ENCODE measurements around the gene MORN1.

Gene MORN1

DNA sequence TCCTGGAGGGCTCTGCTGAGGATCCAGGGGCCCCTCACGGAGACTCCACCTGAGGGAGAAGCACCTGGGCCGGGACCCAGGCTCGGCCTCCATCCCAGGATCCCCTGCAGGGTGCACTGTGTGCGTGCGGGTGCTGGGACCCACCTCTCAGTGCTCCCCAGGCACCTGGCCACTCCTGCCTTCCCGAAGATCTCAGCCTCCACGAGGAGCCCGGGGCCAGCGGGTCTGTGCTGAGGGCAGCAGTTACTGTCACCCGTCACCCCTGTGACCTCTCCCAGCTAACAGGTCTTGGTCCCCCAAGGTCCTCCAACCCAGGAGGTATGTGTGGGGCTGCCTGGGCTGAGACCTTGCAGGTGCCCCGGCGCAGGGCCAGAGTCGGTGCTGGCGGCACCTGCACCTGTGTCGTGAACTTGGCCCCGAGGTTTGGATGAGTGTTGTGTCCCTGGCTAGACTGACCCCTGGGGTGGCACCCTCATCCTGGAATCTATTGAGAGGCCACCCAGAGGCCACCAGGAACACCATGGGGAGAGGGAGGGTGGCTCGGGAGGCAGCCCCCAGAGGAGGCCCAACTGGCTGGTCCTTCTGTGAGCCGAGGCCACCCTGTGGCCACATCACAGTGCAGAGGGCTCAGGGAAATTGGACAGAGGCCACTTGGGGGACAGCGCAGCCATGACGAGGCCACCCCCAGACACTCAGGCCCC is 17.7 kb downstream of the MORN1 start:
- Histone ChIP-seq H2AFZ (ENCODE audit: low read depth, low read length, severe bottlenecking) (no peak overlapping the region), H3F3A (ENCODE audit: insufficient read depth) (no peaks in the 10 kb centered on the region), H3K9me3 (ENCODE audit: insufficient read depth, low read length) (no peaks in the 10 kb centered on the region), H3K79me2 (ENCODE audit: insufficient read depth, low read length) (no peaks in the 10 kb centered on the region), H3K9me2 (replicated peaks; ENCODE audit: insufficient read depth, low read length) (no peaks in the 10 kb centered on the region), H3K4me3 (ENCODE audit: insufficient read depth, low read length, poor library complexity, severe bottlenecking) (no peak overlapping the region), H4K20me1 (ENCODE audit: low read depth, low read length) (no peaks in the 10 kb centered on the region), H3K9ac (ENCODE audit: low read length) (no peak overlapping the region), H3K27me3 (ENCODE audit: low read length) (no peaks in the 10 kb centered on the region), H3K36me3 (ENCODE audit: low read length) (no peaks in the 10 kb centered on the region), H3K4me2 (ENCODE audit: low read depth, low read length, poor library complexity, severe bottlenecking) (no peak overlapping the region), H3K27ac (ENCODE audit: low read depth, low read length) (no peak overlapping the region)
- TF ChIP-seq CTCF (IDR thresholded peaks at IDR 0.05; ENCODE audit: insufficient read depth, low read length, poor library complexity, severe bottlenecking) (no peak), EZH2phosphoT487 (conservative IDR thresholded peaks at IDR 0.05; ENCODE audit: low read length) (no peak)

DNA sequence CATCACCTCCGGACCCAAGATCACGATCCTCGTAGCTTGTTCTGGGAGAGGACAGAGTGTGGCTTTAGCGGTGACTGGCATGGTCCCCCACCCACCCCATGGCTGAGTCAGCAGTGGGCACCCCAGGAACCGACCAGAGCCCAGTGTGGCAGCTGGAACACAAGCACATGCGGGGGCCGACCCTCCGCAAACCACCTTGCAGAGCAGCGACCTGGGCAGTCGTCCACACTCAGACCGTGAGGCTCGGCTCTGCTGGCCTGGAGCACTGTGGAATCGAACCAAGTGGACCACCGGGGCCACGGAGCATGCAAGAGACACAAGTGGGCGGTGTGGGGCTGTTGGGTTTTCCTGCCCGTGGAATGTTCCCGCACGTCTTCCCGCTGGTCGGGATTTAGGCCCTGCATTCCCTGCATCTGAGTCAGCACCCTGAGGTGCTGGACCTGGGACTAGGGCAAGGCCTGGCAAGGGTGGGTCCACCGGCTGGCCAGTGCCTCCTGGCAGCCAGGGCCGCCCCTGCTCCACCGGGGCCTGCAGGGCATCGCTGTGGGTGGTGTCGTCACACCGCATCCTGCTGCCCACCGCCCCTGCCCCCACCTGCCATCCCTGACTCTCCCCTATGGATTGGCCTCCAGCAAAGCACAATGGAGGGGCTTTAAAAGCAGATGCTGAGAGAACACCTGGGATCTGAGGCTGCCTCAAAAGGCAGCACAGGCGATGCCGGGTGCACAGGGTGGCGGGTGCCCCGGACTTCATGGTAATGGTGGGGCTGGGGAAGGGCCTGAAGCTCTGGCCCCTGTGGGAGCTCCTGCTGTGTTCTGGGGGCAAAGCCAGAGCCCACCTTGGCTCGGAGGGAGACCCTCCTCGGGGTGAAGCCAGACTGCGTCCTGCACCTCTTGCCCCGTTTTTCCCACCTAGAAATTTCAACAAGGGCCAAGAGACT is 18.5 kb downstream of the MORN1 start:
- no peak overlapping the region for H3K4me3 ChIP-seq (ENCODE audit: insufficient read depth, low read length, poor library complexity, severe bottlenecking)
- no peak overlapping the region for H3K4me2 ChIP-seq (ENCODE audit: low read depth, low read length, poor library complexity, severe bottlenecking)
- no peak overlapping the region for H2AFZ ChIP-seq (ENCODE audit: low read depth, low read length, severe bottlenecking)
- no peaks in the 10 kb centered on the region for H3K36me3 ChIP-seq (ENCODE audit: low read length)
- H3K79me2 ChIP-seq (ENCODE audit: insufficient read depth, low read length), result no peaks in the 10 kb centered on the region
- TF ChIP-seq CTCF (IDR thresholded peaks at IDR 0.05; ENCODE audit: insufficient read depth, low read length, poor library complexity, severe bottlenecking) (no peak), EZH2phosphoT487 (conservative IDR thresholded peaks at IDR 0.05; ENCODE audit: low read length) (no peak)
- no peaks in the 10 kb centered on the region for H3K9me2 ChIP-seq (replicated peaks; ENCODE audit: insufficient read depth, low read length)
- H3K27ac ChIP-seq (ENCODE audit: low read depth, low read length), result no peak overlapping the region
- H3F3A ChIP-seq (ENCODE audit: insufficient read depth), result no peaks in the 10 kb centered on the region
- H3K9ac ChIP-seq (ENCODE audit: low read length), result no peak overlapping the region
- H3K9me3 ChIP-seq (ENCODE audit: insufficient read depth, low read length), result no peaks in the 10 kb centered on the region
- no peaks in the 10 kb centered on the region for H4K20me1 ChIP-seq (ENCODE audit: low read depth, low read length)
- no peaks in the 10 kb centered on the region for H3K27me3 ChIP-seq (ENCODE audit: low read length)

- Histone ChIP-seq H3K9ac (ENCODE audit: low read length) (no peak overlapping the region), H2AFZ (ENCODE audit: low read depth, low read length, severe bottlenecking) (no peak overlapping the region), H3K4me3 (ENCODE audit: insufficient read depth, low read length, poor library complexity, severe bottlenecking) (no peak overlapping the region), H3K9me3 (ENCODE audit: insufficient read depth, low read length) (no peaks in the 10 kb centered on the region), H3K36me3 (ENCODE audit: low read length) (no peaks in the 10 kb centered on the region), H4K20me1 (ENCODE audit: low read depth, low read length) (no peaks in the 10 kb centered on the region), H3K79me2 (ENCODE audit: insufficient read depth, low read length) (no peaks in the 10 kb centered on the region), H3K27me3 (ENCODE audit: low read length) (no peaks in the 10 kb centered on the region), H3K27ac (ENCODE audit: low read depth, low read length) (no peak overlapping the region), H3K9me2 (replicated peaks; ENCODE audit: insufficient read depth, low read length) (no peaks in the 10 kb centered on the region), H3K4me2 (ENCODE audit: low read depth, low read length, poor library complexity, severe bottlenecking) (no peak overlapping the region), H3F3A (ENCODE audit: insufficient read depth) (no peaks in the 10 kb centered on the region)
- TF ChIP-seq EZH2phosphoT487 (conservative IDR thresholded peaks at IDR 0.05; ENCODE audit: low read length) (no peak), CTCF (IDR thresholded peaks at IDR 0.05; ENCODE audit: insufficient read depth, low read length, poor library complexity, severe bottlenecking) (no peak)
These were observed 23.2 kb downstream of the MORN1 start for GRCh38 chr1:2368053-2368744.
